ENCODE data around the gene LARGE2. TPM values are rescaled to one million over a fixed set of nuclear protein-coding genes. Genes with fewer than 3 reads are reported as not detected.

Gene LARGE2
- total RNA-seq, 1 experiment from 2014 or later = 67.6 TPM

DNA sequence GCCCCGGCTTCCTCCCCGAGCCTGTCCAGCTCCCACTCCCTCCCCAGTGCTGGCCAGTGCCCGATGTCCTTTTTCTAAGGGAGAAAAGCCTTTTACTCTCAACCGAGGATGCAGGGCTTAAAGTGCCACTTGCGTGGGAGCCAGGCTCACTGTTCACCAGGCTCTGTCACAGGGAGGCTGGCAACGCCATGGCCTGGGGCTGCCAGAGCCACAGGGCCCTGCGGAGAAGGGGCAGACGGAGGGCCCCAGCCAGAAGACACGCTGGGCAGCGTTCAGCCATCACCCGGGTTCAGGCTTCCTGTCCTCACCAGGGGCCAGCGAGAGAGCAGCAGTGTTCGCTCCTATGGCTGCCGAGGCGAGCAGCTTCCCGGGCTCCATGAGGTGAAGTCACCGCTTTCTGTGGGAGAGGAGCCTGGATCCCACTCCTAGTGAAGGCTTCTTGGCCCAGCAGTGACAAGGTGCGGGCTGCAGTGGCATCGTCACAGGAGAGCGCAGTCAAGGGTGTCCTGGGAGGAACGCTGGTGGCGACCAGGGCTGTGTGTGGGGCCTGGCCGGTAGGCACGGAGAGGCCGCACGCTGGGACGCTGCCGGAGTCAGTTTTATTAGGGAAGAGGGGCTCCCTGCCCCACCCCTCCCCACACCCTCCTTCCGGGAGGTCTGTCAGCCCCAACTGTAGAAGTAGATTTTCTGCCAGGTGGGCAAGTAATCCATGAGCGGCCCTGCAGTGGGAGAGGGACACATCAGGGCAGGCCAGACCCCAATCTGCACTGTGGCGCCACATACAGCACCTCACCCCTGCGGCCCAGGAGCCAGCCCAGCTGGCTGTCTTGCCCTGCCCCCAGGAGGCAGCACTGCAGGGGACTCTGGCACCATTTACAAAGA is 12.6 kb upstream of the LARGE2 start:
- H3K9me2 ChIP-seq (ENCODE audit: insufficient read depth) = no peaks in the 10 kb centered on the region
- RAD21 ChIA-PET (ENCODE audit: low non-redundant PET in 1 of 2, low total read pairs in 2 of 2, uncharacterized antibody in 2 of 2, unreplicated experiment in 2 of 2) = no interaction called here
- BruUV-seq (replicated peaks) = no TSS peak
- ATAC-seq = no peak
- no peaks in the 10 kb centered on the region; a peak in 1 of 4 replicates for H3K36me3 ChIP-seq (ENCODE audit: control insufficient read depth in 1 of 2, insufficient read depth in 2 of 2, low read length in 2 of 2)
- TF ChIP-seq ZNF274 (IDR thresholded peaks at IDR 0.05; ENCODE audit: low read depth, low read length) (no peak), POLR2A (IDR thresholded peaks at IDR 0.05; ENCODE audit: borderline replicate concordance, extremely low read depth, insufficient read depth, insufficient read length) (no peak), YY1 (IDR thresholded peaks at IDR 0.05; ENCODE audit: extremely low read depth, insufficient replicate concordance, low read depth, low read length) (no peak), SP1 (IDR thresholded peaks at IDR 0.05; ENCODE audit: low read depth) (no peak), CBX3 (IDR thresholded peaks at IDR 0.05; ENCODE audit: low read depth) (no peak), FOSL1 (IDR thresholded peaks at IDR 0.05; ENCODE audit: low read depth) (no peak), EZH2phosphoT487 (IDR thresholded peaks at IDR 0.05; ENCODE audit: borderline replicate concordance) (no peak), EGR1 (IDR thresholded peaks at IDR 0.05; ENCODE audit: low read depth) (no peak), SRF (IDR thresholded peaks at IDR 0.05; ENCODE audit: low read depth) (no peak), ELF1 (IDR thresholded peaks at IDR 0.05; ENCODE audit: borderline replicate concordance, low read depth) (no peak), EZH2 (IDR thresholded peaks at IDR 0.05) (no peak)
- intact Hi-C loops (cut with micrococcal nuclease) = no loop called here
- no peak overlapping the region for H3K4me3 ChIP-seq (replicated peaks in 1 of 2; ENCODE audit: low read depth in 1 of 2, low read length in 2 of 2)
- H3K27me3 ChIP-seq (ENCODE audit: insufficient read depth, low read length) = no peaks in the 10 kb centered on the region
- POLR2A ChIA-PET = no interaction called here
- H2AFZ ChIP-seq (ENCODE audit: low read depth, low read length, poor library complexity, severe bottlenecking) = no peak overlapping the region
- CTCF ChIA-PET = no interaction called here
- no peaks in the 10 kb centered on the region for H3K9me3 ChIP-seq (ENCODE audit: control insufficient read depth in 1 of 2, insufficient read depth in 1 of 2, low read depth in 1 of 2, low read length in 2 of 2)
- H3K79me2 ChIP-seq (ENCODE audit: insufficient read depth, low read length) = no peaks in the 10 kb centered on the region
- no peak overlapping the region for H3K4me2 ChIP-seq (ENCODE audit: low read length)
- H3K27ac ChIP-seq (ENCODE audit: low read depth, low read length) = no peak overlapping the region
- no peaks in the 10 kb centered on the region for H4K20me1 ChIP-seq (ENCODE audit: insufficient read depth)
- H3K4me1 ChIP-seq (ENCODE audit: control insufficient read depth in 1 of 2, insufficient read depth in 2 of 2, low read length in 2 of 2) = no peaks in the 10 kb centered on the region
- no peak overlapping the region for H3K9ac ChIP-seq (ENCODE audit: low read length)
- no peak for DNase-seq (ENCODE audit: low read depth, low spot score)

DNA sequence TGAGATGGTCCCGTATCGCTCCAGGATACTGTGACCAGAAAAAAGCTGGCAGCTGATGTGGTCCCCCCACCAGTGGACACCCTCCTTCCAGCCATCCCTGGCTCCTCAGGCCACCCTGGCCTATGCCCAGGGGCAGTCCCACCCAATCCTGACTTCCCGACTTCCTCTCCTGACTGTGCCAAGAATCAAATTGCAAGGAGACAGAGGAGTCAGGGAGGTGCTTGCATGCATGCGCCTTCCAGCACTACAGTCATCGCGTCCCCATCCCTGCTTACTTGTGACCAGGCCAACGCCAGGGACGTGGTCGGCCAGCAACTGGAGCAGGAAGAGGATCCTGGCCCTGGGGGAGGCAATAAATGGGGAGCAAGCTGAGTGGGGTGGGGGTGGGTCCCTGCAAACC is 11.8 kb upstream of the LARGE2 start:
- intact Hi-C loops (cut with micrococcal nuclease) = no loop called here
- H3K9me3 ChIP-seq (ENCODE audit: control insufficient read depth in 1 of 2, insufficient read depth in 1 of 2, low read depth in 1 of 2, low read length in 2 of 2) = no peaks in the 10 kb centered on the region
- no peak overlapping the region for H3K4me2 ChIP-seq (ENCODE audit: low read length)
- DNase-seq (ENCODE audit: low read depth, low spot score) (no peak), ATAC-seq (no peak)
- RAD21 ChIA-PET (ENCODE audit: low non-redundant PET in 1 of 2, low total read pairs in 2 of 2, uncharacterized antibody in 2 of 2, unreplicated experiment in 2 of 2) = no interaction called here
- H3K27me3 ChIP-seq (ENCODE audit: insufficient read depth, low read length) = no peaks in the 10 kb centered on the region
- no TSS peak for BruUV-seq (replicated peaks)
- no peaks in the 10 kb centered on the region for H3K4me1 ChIP-seq (ENCODE audit: control insufficient read depth in 1 of 2, insufficient read depth in 2 of 2, low read length in 2 of 2)
- H3K79me2 ChIP-seq (ENCODE audit: insufficient read depth, low read length) = no peaks in the 10 kb centered on the region
- H4K20me1 ChIP-seq (ENCODE audit: insufficient read depth) = no peaks in the 10 kb centered on the region
- no peak overlapping the region for H3K9ac ChIP-seq (ENCODE audit: low read length)
- H2AFZ ChIP-seq (ENCODE audit: low read depth, low read length, poor library complexity, severe bottlenecking) = no peak overlapping the region
- CTCF ChIA-PET = no interaction called here
- no peak overlapping the region for H3K4me3 ChIP-seq (replicated peaks in 1 of 2; ENCODE audit: low read depth in 1 of 2, low read length in 2 of 2)
- H3K36me3 ChIP-seq (ENCODE audit: control insufficient read depth in 1 of 2, insufficient read depth in 2 of 2, low read length in 2 of 2) = peaks cover 0 to 3% of the 10 kb centered on the region in 2 experiments; a peak in 2 of 4 replicates
- no peak overlapping the region for H3K27ac ChIP-seq (ENCODE audit: low read depth, low read length)
- no peaks in the 10 kb centered on the region for H3K9me2 ChIP-seq (ENCODE audit: insufficient read depth)
- POLR2A ChIA-PET = no interaction called here
- TF ChIP-seq CBX3 (IDR thresholded peaks at IDR 0.05; ENCODE audit: low read depth) (no peak), YY1 (IDR thresholded peaks at IDR 0.05; ENCODE audit: extremely low read depth, insufficient replicate concordance, low read depth, low read length) (no peak), POLR2A (IDR thresholded peaks at IDR 0.05; ENCODE audit: borderline replicate concordance, extremely low read depth, insufficient read depth, insufficient read length) (no peak), EGR1 (IDR thresholded peaks at IDR 0.05; ENCODE audit: low read depth) (no peak), TCF7L2 (IDR thresholded peaks at IDR 0.05; ENCODE audit: borderline replicate concordance, extremely low read depth, insufficient read depth, insufficient read length) (no peak), RAD21 (IDR thresholded peaks at IDR 0.05; ENCODE audit: low read depth) (no peak), ZBTB33 (IDR thresholded peaks at IDR 0.05; ENCODE audit: extremely low read depth, insufficient replicate concordance, low read length) (no peak), EZH2 (IDR thresholded peaks at IDR 0.05) (no peak), FOSL1 (IDR thresholded peaks at IDR 0.05; ENCODE audit: low read depth) (no peak), CEBPB (IDR thresholded peaks at IDR 0.05; ENCODE audit: low read depth) (no peak)
- TF ChIP-seq, protein P1, sequence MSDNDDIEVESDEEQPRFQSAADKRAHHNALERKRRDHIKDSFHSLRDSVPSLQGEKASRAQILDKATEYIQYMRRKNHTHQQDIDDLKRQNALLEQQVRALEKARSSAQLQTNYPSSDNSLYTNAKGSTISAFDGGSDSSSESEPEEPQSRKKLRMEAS (IDR thresholded peaks at IDR 0.05) = no peak
- TF ChIP-seq, protein P2, sequence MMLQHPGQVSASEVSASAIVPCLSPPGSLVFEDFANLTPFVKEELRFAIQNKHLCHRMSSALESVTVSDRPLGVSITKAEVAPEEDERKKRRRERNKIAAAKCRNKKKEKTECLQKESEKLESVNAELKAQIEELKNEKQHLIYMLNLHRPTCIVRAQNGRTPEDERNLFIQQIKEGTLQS (IDR thresholded peaks at IDR 0.05) = no peak

Data from HCT116 (cell line).